Measurements from ENCODE around the gene HOMER3. TPM values are rescaled to one million over a fixed set of nuclear protein-coding genes. Genes with fewer than 3 reads are reported as not detected.

HOMER3 gene
- total RNA-seq, 3 donors from 2014 or later: 2.2 to 18.0 (median 6.5) TPM

DNA sequence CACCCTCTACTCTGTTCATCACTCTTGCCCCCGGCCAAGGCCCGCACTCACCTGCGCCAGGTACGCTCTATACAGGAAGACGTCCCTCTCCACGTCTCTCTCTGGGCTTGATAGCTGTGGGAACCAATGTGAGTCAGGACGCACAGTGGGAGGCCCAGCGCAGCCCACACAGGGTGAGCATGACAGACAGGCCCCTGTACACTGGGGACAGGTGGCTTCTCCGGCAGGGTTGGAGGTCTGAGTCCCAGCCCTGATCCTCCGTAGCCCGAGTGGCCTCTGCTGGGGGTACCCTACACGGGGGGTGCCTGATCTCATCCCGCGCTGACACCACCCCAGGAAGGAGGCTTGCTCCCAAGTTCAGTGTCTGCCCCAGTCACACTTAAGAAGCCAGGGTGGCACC is 28.1 kb downstream of the HOMER3 start:
- no peak overlapping the region for H3K4me3 ChIP-seq
- H3K4me1 ChIP-seq (ENCODE audit: low read depth): peaks cover 7% of the 10 kb centered on the region
- ATAC-seq: no peak
- H3K36me3 ChIP-seq (ENCODE audit: low read depth): no peaks in the 10 kb centered on the region
- H3K9me3 ChIP-seq: no peaks in the 10 kb centered on the region
- TF ChIP-seq CTCF (IDR thresholded peaks at IDR 0.05): no peak
- no peak for DNase-seq
- intact Hi-C loops (cut with DNase I, micrococcal nuclease): no loop called here

GRCh38 chr19:18910801-18911436 is 30.1 kb downstream of the HOMER3 start:
- TF ChIP-seq CTCF (IDR thresholded peaks at IDR 0.05): no peak
- Histone ChIP-seq H3K4me1 (ENCODE audit: low read depth) (no peaks in the 10 kb centered on the region), H3K9me3 (no peaks in the 10 kb centered on the region), H3K4me3 (no peak overlapping the region), H3K36me3 (ENCODE audit: low read depth) (peaks cover 6% of the 10 kb centered on the region)
- intact Hi-C loops (cut with DNase I, micrococcal nuclease): no loop called here
- DNase-seq (no peak), ATAC-seq (no peak)

- Histone ChIP-seq H3K4me3 (no peak overlapping the region), H3K9me3 (no peaks in the 10 kb centered on the region), H3K36me3 (ENCODE audit: low read depth) (peaks cover 6% of the 10 kb centered on the region), H3K4me1 (ENCODE audit: low read depth) (no peaks in the 10 kb centered on the region)
- TF ChIP-seq CTCF (IDR thresholded peaks at IDR 0.05): no peak
- DNase-seq (no peak), ATAC-seq (no peak)
- intact Hi-C loops (cut with DNase I, micrococcal nuclease): no loop called here
Observed at GRCh38 chr19:18910010-18910409, 31.0 kb downstream of the HOMER3 start.

DNA sequence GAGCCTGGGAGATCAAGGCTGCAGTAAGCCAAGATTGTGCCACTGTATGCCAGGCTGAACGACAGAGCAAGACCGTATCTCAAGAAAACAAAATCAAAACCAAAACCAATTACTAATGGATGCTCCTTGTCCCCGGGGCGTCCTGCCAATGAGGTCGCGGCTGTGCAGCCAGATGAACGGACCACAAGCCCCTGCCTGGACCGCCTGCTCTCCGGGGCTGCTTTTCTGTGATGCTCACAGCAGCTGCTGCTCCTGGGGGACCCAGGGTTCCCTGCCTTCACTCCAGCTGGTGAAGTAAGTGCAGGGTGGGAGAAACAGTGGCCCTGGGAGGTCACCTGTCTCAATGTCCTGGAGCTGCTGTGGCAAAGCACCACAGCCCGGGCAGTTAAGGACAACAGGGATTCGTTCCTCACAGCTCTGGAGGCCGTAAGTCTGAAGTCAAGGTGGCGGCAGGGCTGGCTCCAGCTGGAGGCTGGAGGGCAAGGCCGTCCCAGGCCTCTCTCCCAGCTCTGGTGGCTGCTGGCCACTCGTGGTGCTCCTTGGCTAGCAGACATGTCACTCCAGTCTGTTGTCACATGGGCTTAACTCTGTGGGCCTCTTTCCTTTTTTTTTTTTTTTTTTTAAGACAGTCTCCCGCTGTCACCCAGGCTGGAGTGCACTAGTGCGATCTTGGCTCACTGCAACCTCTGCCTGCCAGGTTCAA is 31.9 kb downstream of the HOMER3 start:
- intact Hi-C loops (cut with DNase I, micrococcal nuclease): no loop called here
- no peaks in the 10 kb centered on the region for H3K4me1 ChIP-seq (ENCODE audit: low read depth)
- no peaks in the 10 kb centered on the region for H3K9me3 ChIP-seq
- H3K36me3 ChIP-seq (ENCODE audit: low read depth): peaks cover 6% of the 10 kb centered on the region
- no peak for TF ChIP-seq CTCF (IDR thresholded peaks at IDR 0.05)
- DNase-seq (no peak), ATAC-seq (no peak)
- H3K4me3 ChIP-seq: no peak overlapping the region

DNA sequence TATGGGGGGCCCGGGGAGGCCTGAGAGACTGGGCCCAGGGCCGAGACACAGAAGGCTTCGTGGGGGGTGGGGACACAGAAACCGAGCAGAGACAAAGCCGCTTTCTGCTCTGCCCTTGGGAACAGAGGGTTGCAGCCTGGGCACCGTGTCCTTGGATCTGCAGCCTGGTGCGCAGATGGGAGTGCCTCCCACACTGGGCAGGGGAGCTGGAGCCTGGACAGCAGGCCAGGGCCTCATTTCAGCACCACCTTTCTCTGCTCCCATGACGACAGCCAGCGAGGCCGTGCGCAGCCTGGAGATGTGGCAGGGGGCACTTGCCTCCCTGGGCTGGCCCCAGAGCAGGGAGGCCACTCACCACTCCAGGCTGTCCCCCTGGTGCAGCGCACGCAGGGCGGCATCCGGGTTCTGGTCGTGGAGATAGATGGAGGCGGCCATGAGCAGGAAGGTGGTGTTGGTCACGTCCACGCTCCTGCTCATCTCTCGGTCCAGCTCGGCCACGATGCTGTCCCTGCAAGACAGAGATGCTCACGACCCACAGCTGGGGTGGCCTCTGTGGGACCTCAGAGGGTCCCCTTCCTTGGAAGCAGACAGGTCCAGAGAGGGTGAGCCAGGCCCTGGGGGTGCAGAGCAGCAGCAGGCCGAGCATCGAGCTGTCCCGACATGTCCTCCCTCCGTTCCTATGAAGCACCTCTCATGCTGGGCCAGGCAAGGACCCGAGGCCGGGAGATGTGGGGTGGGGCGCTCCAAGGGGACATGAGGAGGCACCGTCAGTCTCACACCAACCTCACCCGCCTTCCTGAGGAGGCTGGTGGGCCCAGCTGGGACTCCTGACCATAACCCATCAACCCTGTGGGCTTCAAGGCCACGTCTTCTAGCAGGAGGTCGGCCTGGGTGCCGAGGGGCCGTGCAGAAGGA is 34.2 kb downstream of the HOMER3 start:
- intact Hi-C loops (cut with DNase I, micrococcal nuclease): no loop called here
- peaks cover 6% of the 10 kb centered on the region for H3K36me3 ChIP-seq (ENCODE audit: low read depth)

More for the DNA sequence above, 34.2 kb downstream of the HOMER3 start:
- TF ChIP-seq CTCF (IDR thresholded peaks at IDR 0.05): no peak
- no peak for ATAC-seq
- DNase-seq: no peak
- Histone ChIP-seq H3K4me1 (ENCODE audit: low read depth) (no peaks in the 10 kb centered on the region), H3K4me3 (no peak overlapping the region), H3K9me3 (no peaks in the 10 kb centered on the region)

Measured in mucosa of descending colon (tissue), 3 donors.